Stimulated activated CD4-positive, alpha-beta T cell treated with anti-CD3 and anti-CD28 coated beads, TNF-alpha, amount 100 ng/mL, for 48 hours (primary cell): ENCODE data around the gene HDLBP.

Experiments
- DNase-seq, 3 donors: peaks; one replicate each; pipeline ENCODE4 v3.0.0-alpha.2; 2020; ENCODE audit warnings: low read depth in 3 of 3

Gene HDLBP

DNA sequence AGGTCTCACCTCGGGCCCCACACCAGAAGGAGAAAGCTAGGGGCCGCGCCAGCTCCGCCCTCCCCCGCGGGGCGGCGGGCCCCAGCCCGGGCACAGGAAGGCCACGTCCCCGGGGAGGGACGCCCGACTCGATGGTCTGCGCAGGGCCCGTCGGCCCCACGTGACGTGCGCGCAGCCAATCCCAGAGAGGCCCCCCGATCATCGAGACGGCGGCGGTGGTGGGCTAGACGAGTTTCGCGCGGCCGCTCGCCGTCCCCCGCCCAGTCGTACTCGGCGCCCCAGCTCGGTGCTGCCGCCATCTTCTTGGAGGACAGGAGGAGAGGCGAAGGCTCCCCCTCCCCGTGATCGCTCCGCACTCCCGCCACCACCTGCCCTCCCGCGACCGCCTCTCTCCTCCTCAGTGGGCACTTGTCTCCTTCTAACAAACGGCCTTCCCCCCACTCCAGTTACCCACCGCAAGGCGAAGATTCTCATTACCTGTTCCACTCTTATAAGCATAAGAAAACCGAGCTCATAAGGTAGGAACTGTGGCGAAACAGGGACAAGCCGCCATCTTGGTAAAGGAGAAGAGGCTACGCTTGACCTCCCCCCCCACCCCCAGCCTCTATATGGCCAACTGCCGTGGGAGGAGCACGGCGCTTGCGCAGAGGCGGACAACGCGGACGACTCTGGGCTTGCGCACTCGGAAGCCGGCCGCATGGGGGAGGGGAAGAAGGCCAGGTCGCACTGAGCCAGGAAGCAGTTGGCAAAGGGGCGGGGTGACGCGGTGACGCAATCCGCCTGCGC is at the start of gene HDLBP:
TSS of gene HDLBP (minus strand) at position 580 of the 786 bp plus-strand sequence. CDS start 48,803 bp downstream, outside the sequence.
- DNase-seq: peak; percentile 100

GRCh38 chr2:241364781-241365180 is 49.3 kb upstream of the HDLBP start:
- DNase-seq: no peak

DNA sequence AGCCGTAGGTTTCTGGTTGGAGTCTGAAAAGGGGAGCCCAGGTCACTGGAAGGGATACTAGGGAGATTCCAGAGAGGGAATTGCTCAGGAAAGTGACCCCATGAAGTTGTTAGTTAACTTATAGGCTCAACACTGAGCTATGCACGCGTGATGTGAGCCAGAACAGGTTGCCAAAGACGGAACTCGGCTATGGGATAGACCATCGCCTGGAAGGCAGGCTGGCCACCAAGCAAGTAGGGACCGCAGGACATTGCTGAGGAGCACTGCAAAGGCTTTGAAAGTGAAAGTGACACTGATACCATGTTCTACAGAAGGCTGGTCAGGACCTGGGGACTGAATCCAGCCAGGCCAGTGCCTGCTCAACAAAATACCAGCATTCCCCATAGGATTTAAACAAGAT is 48.0 kb upstream of the HDLBP start:
- DNase-seq: no peak

DNA sequence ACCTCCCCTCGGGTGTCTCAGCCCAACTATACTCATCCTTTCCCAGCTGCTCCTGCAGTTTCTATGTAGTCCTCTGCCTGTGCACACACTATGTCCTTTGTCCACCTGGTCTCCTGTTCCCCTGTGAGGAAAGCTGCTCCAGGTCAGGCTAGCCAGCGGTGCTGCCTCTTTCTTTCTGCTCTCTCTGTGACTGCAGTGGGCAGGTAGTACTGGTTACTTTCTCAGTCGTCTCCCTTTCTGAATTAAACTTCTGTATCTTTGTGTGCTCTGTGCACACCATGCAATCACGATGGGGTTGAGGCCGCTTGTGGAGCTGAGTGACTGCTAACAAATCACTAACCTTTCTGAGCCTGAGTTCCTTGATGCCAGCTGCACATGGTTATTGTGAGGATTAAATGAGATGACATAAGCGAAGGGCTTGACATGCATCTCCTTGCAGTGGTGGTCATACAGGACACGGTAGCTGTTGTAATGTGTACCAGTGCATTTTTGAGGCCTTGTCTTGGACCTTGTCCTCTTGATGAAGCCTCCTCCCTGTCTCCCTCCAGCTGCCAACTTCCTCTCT is 44.1 kb upstream of the HDLBP start:
- DNase-seq: no peak

GRCh38 chr2:241358470-241358869 is 43.0 kb upstream of the HDLBP start:
- no peak for DNase-seq

DNA sequence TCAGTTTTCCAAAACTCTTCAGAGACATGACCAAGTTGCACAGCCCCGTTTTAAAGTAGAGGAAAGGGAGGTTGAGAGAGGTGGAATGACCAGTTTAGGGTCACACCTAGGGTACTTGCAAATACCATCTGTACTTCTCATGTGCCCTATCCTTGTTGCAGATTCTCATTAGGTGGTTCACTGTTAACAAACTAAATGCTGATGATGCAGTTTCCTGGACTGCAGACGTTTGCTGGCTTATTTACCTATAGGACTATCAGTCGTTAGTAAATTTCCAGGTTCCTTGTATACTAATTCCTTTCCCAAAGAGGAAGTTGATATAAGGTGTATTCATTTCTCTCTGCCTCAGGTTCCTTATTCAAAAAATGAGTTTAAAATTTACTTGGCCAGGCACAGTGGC is 42.1 kb upstream of the HDLBP start:
- DNase-seq: no peak

GRCh38 chr2:241356871-241357260 is 41.4 kb upstream of the HDLBP start:
- DNase-seq: no peak

GRCh38 chr2:241355983-241356870 is 40.8 kb upstream of the HDLBP start, which contains the start of gene FARP2:
Gene FARP2, plus strand, starts transcription at chr2:241356285. Its CDS starts 16,823 bp downstream, at chr2:241373108.
- DNase-seq: peak; percentile 93 to 98 (median 94)

GRCh38 chr2:241354668-241355658 is 39.5 kb upstream of the HDLBP start:
- peak; percentile 38 to 78 (median 61) for DNase-seq

DNA sequence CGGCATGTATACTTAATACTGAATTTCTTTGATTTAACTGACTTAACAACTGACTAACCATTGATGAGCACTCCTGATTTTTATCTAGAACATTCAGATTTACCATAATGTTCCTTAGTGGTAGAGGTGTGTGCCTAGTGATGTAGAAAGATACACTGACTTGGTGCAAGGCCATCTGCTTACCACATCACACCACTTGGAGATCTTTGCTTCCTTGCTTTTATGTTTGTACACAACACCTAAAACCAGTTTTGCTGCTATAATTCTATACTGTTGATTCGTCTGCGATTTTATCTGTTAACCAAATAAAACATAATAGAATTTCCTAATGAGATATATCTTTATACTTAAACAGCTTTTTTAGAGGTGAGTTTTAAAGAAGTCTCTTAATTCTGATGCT is 36.8 kb upstream of the HDLBP start:
- no peak for DNase-seq

DNA sequence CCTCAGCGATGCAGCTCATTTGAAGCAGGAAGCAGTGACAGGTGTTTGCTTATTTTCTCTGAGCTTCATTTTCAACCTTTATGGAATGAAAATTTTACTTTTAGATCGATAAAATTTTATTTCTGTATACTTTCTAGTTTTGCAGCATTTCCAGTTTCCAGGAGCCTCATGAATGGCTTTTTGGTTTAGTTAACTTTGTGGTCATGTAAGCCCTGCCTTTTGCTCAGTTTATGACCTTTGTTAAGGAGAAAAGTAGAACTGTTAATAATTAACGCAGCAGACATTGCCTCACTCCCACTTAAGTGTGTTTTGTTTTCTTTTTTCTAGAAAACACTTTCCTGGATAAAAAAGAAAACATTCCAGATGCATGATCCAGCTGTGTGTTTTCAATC is 36.2 kb upstream of the HDLBP start:
- DNase-seq: no peak

DNA sequence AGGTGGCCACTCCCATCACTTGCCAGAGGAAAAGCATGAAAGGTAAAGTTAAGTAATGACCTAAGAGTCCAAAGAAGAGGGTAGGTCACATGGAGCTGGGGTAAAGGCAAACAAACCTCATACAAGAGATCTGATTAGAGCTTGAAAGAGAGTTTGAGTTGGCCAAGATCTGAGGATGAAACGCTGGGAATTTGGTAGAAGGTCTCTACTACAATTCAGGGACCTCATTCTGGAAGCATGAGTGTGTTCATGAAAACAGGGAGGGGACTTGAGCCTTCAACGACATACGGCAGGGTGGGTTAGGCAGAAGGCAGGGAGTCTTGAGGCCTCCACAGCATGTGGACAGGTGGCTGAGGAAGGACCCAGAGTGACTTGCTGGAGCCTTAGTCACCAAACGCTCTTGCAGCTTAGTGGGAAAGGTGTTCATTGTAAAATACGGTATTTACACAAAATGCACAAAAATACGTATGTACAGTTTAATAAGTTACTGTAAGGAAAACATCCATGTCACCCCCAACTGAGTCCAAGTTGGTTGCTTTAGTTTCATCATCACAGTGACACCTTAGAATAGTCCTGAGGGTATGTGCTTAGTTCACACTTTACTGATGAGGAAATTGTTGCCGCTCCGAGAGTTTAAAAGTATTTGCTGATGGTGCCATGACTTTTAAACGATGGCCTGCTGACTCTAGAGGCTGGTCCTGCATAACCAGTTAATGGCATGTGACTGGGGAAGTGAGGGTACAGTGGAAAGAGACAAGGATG is 35.6 kb upstream of the HDLBP start:
- no peak for DNase-seq

- no peak for DNase-seq
Measured at GRCh38 chr2:241350530-241350877, 35.0 kb upstream of the HDLBP start.

GRCh38 chr2:241349941-241350340 is 34.5 kb upstream of the HDLBP start:
- no peak for DNase-seq

DNA sequence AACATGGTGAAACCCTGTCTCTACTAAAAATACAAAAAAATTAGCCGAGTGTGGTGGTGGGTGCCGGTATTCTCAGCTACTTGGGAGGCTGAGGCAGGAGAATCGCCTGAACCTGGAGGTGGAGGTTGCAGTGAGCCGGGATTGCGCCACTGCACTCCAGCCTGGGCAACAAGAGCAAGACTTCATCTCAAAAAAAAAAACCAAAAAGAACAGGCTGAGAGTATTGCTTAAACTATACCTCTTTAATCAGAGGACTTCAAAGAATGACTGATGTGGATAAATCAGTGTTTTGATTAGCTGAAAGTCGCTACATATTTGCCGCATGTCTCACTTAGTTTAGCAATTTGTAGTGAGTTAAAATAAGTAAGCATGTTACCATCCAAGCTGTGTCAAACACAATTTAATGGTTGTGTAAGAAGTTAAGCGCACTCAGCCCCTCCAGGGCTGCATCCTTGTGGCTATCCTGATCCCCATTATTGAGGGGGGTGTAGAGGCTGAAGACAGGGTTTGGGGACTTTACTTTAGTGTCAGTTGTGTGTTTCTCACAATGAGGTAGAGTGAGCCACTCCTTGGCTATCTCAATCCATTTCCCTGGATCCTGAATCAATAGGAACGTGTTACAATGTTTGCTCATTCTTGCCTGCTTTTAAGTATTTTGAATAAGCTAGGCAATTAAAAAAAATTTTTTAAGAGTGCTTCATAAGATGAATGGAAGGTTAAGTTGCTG is 29.6 kb upstream of the HDLBP start:
- no peak for DNase-seq

DNA sequence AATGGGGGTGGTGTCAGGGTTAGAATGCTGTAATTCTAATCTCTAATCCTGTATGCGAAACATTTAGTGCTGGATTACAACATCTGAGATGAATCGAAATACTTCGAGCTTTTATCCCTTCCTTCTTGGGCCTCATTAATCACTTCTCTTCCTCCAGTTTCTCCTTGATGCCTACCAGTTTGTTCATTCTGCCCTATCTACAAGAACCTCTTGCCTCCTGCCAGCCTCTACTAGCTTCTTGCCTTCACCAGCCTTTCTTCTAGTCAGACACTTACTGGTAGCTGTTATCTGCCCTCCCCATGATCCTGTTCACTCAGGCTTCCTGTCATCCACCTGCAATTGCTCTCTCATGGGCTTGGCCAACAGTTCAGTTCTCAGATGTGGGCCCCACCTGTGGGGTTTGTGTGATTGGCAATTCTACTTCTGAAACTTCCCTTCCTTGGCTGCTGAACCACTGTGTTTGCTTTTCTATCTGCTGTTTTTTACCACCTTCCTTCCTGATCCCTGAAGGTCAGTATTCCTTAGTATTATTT is 25.2 kb upstream of the HDLBP start:
- no peak for DNase-seq

GRCh38 chr2:241339839-241340630 is 24.6 kb upstream of the HDLBP start:
- DNase-seq: no peak

- no peak for DNase-seq
Measured at GRCh38 chr2:241334813-241335212, 19.3 kb upstream of the HDLBP start.

DNA sequence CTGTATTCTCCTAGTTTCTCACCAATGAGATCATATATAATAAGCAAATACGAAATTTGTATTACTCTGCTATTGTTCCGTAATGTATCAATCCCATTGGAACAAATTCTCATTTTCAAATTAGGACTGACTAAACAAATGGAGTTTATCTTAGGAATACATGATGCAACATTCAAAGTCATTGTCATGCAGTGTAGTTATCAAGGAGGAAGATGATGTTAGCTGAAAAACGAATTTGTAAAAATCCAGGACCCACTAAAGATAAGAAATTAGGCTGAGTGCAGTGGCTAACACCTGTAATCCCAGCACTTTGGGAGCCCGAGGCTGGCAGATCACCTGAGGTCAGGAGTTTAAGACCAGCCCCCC is 15.1 kb upstream of the HDLBP start:
- DNase-seq: no peak
